NCI-H748 (cell line): ENCODE results near the gene MTFR2.

ENCODE experiments used
- DNase-seq: peaks from one replicate; lab custom pipeline; 2025; ENCODE audit not compliant: unreplicated experiment; lab: John Stamatoyannopoulos, UW

The MTFR2 gene

DNA sequence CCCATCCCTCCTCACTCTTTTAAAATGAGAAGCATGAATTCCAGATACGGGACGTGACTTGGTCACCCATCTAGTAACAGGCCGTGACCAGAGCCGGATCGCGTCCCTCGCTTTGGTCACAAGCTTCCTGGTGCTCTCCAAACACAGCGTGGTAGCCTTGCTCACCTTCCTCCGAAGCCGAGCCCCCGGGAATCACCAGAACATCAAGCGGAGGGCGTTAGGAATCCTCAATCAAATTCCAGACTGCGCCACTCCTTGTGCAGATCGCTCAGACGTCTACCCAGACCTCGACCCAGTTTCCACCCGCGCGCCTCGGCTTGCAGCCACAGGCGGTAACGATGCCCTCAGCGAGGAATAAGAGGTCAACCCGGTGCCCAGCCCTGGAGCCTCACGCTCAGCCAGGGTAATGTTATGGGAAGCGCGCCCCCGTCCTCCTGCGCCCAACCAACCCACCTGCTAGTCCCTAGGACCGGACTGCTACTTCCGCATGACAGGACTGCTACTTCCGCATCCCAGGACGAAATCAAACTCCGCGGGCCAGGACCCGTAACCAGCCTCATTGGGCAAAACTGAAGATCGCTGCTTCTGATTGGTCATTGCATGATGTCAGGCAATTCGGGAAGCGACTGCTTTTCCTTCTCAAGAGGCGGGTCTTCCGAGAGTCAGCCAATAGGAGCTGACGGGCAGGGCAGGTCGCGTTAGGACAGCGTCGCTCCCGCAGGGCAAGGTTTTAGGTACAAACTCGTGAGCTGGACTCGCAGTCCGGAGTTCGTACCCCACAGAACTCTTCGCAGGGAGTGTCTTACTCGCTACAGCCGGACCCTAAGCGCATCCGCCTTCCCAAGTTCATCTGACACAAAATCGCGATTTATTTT is at the start of gene MTFR2:
TSS of gene MTFR2 (minus strand) at position 501 of the 875 bp plus-strand sequence. CDS start 1,212 bp downstream, outside the sequence.
- peak; percentile 99 for DNase-seq

DNA sequence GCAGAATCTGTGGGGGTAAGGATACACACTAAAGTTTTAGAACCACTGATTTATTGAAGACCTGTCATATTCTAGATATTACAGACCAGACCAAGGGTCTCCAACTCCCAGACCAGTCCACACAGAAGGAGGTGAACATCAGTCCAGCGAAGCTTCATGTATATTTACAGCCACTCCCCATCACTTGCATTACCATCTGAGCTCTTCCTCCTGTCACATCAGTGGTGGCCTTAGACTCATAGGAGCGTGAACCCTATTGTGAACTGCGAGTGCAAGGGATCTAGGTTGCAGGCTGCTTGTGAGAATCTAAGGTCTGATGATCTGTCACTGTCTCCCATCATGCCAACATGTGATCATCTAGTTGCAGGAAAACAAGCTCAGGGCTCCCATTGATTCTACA is 44.5 kb upstream of the MTFR2 start:
- DNase-seq, result no peak

- DNase-seq, result peak; percentile 84
Observed at GRCh38 chr6:136290410-136291010, 40.4 kb upstream of the MTFR2 start.

- peak; percentile 99 for DNase-seq
Observed at GRCh38 chr6:136289579-136290409, 39.7 kb upstream of the MTFR2 start, which contains the start of gene BCLAF1. BCLAF1 (minus strand) TSS chr6:136289846; CDS start chr6:136279866, 9,980 bp downstream.

DNA sequence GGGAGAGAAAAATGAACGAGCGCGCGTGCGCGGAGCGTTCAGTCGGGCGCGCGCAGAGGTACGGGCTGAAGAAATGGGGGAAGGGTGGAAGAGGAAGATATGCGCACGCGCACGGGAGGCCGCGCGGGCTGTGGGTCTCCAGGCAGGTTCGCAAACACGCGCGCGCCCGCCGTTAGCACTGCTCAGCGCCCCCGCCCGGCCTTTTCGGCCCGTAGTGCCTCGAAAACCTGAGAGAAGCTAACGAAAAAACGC is 39.1 kb upstream of the MTFR2 start:
- peak; percentile 96 for DNase-seq

- peak; percentile 87 for DNase-seq
Observed at GRCh38 chr6:136288566-136289326, 38.6 kb upstream of the MTFR2 start.

DNA sequence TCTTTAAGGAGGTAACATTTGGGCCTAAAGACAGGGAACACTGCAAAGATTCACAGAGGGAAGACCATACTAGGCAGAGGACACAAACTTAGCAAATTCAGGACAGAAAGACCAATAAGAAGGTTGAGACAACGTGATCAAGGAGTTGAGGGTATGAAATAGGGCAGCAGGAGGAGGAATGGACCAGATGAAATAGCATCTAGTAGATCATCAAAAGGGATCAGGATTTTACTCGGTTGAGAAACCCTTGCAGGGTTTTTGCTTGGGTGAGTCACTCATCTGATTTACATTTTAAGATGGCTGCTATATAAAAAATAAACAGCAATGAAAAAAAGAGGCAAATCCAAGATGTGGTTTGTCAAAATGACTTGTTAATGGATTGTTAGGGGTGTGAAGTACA is 34.8 kb upstream of the MTFR2 start:
- no peak for DNase-seq

GRCh38 chr6:136282906-136283305 is 32.8 kb upstream of the MTFR2 start:
- DNase-seq, result no peak

DNA sequence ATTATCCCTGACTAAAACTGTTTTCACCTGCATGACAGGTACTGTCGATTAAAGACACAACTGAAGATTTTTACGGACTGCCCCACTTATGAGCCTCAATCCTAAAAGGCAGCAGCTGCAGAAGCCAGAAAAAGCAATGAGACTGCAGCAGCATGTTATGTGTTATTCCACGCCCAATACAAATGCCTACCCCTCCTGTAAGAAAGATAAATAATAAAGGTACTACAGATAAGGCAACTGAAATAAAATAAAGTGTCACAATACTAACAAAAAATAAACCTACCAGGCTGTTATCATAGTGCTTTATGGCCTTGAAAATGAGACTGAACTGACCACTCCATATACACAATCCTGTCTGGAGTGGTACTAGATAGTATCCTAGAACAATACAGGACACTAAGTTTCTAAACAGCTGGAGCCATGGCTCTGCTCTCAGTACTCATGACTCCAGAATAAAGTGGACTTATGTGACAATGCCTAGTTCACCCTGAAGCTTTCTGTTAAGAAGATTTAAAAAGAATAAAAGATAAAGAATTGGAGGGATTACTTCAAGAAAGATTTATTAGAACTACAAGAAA is 30.0 kb upstream of the MTFR2 start:
- no peak for DNase-seq

DNA sequence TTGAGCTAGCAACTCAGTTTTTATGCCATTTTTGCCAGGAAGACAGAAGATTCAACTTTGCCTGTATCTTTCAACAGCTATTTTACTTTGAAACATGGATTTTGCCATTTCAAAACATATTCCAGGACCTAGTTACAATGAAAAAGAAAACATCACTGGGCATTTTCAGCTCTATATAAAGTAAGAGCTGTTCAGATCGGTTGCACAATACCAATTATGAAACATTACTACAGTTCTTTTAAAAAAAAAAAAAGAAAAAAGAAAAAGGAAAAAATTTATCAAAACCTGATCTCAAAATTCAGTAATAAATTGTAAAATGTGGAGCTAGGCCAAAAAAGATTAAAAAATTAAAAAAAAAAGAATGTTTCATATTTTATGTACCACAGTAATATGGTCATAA is 24.0 kb upstream of the MTFR2 start:
- DNase-seq, result no peak

DNA sequence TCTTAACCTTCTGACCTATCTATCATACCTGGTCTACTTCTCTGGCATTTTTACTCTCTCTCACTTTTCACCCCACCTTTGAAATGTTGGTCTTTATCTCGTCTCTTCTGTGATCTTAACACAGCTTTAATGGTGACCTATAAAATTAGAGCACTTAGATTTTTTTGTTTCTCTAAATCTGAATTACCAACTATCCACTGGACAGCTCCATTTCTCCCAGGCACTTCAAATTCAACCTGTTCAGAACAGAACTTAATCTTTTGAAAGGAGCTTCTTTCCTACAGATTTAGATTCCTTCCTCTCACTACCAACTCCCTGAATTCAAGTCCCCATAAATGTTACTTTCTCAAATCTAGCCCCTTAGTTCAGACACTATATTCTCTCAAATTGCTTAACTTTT is 15.0 kb upstream of the MTFR2 start:
- DNase-seq, result no peak

DNA sequence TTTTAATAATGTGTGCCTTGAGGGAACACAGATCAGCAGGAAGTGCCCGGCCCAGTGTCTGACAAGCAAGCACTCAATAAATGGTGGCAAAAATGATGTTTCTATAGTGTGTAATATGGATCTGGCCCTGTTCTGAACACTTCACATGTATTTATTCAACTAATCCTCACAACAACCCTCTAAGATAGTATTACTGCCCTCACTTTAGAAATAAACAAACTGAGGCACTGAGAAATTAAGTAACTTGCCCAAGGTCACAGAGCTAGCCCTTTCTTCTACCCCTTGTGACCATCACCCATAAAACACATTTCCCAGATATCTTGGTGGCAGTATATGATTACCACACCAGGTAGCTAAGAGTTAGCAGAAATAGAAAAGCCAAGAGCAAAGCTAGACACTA is 12.8 kb upstream of the MTFR2 start:
- DNase-seq, result no peak

DNA sequence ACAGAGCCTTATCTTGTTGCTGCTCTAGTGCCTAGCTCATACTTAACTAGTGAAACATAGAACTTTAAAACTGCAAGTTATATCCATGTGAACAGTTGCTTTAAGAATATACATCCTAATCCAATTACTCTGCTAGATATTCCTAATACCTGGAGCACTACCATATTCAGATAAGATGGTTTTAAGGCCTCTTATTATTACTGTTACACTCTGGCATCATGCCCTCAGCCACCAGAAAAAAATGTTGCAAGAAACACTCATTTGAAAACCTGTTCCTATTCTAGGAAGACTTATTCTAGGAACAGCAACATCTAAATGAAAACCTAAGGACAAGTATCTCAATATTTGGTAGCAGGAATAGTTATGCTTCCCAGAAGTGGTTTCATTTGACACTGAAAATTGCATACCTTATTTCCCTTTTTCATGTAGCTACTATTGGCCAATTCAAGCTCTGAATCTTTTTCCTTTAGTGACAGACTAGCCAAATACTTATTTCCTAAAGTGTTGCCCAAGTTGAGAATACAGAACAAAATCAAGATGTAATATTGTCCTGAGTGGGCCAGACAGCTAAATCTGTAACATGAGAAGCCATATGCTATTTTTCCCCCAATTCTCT is 4.8 kb upstream of the MTFR2 start:
- DNase-seq, result no peak

GRCh38 chr6:136253734-136254133 is 3.6 kb upstream of the MTFR2 start:
- DNase-seq, result no peak

DNA sequence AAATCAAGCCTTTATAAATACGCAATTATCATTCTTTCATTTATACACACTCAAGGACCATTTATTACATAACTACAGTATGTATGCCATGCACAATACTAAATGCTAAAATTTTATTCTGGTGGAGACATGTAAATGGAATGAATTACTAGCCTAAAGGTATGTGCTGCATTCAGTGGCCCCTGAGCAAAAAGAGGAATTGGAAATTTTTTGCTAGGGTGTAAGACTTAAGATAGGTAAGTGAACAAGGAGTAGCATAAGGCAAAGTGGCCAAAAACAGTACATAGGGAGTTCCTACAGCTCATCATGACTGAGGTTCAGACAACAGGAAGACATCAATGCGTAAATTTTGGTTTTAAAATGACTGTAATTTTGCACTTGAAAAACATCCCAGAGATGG is 2.3 kb upstream of the MTFR2 start:
- DNase-seq, result no peak

GRCh38 chr6:136251394-136251793 is 1.3 kb upstream of the MTFR2 start:
- DNase-seq, result peak; percentile 7

GRCh38 chr6:136250686-136251008 is 536 bp upstream of the MTFR2 start:
- DNase-seq, result peak; percentile 68

DNA sequence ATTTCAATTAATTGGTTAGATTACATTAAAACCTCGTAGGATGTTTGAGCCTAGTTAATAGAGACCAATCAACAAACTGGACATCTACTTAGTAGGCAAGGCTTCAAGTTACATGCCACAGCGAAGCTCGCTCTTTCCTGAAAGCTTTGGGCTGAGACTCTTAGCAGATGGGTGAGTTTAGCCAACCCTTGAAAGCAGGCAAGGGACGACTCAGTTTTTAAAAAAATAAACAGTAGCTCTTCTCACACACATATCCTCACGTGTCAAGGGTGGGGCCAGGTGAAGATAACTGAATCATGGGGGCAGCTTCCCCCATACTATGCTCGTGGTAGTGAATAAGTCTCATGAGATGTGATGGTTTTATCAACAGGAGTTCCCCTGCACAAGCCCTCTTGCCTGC is 775 bp downstream of the MTFR2 start:
- no peak for DNase-seq

- no peak for DNase-seq
Observed at GRCh38 chr6:136244061-136244616, 6.0 kb downstream of the MTFR2 start.
